ENCODE data around the gene PRKG1. TPM values are rescaled to one million over a fixed set of nuclear protein-coding genes. Genes with fewer than 3 reads are reported as not detected.

Gene PRKG1
- total RNA-seq, 4 donors from 2014 or later: 17.1 to 36.4 (median 25.8) TPM

- no peak for ATAC-seq (ENCODE audit: low FRiP score)
- TF ChIP-seq, protein P1, sequence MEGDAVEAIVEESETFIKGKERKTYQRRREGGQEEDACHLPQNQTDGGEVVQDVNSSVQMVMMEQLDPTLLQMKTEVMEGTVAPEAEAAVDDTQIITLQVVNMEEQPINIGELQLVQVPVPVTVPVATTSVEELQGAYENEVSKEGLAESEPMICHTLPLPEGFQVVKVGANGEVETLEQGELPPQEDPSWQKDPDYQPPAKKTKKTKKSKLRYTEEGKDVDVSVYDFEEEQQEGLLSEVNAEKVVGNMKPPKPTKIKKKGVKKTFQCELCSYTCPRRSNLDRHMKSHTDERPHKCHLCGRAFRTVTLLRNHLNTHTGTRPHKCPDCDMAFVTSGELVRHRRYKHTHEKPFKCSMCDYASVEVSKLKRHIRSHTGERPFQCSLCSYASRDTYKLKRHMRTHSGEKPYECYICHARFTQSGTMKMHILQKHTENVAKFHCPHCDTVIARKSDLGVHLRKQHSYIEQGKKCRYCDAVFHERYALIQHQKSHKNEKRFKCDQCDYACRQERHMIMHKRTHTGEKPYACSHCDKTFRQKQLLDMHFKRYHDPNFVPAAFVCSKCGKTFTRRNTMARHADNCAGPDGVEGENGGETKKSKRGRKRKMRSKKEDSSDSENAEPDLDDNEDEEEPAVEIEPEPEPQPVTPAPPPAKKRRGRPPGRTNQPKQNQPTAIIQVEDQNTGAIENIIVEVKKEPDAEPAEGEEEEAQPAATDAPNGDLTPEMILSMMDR (IDR thresholded peaks at IDR 0.05): no peak
- DNase-seq (ENCODE audit: low spot score): no peak
These were observed 239.6 kb downstream of the PRKG1 start for GRCh38 chr10:51313773-51314478.

GRCh38 chr10:51314481-51314880, 240.2 kb downstream of the PRKG1 start:
- ATAC-seq (ENCODE audit: low FRiP score): no peak
- TF ChIP-seq, protein P1 (IDR thresholded peaks at IDR 0.05): no peak
- no peak for DNase-seq (ENCODE audit: low spot score)

- DNase-seq (ENCODE audit: low spot score) (no peak), ATAC-seq (ENCODE audit: low FRiP score) (no peak)
- TF ChIP-seq, protein P1 (IDR thresholded peaks at IDR 0.05): no peak
These were observed 244.3 kb downstream of the PRKG1 start for GRCh38 chr10:51318399-51319172.

GRCh38 chr10:51319173-51319435, 244.8 kb downstream of the PRKG1 start:
- DNase-seq (ENCODE audit: low spot score) (no peak), ATAC-seq (ENCODE audit: low FRiP score) (no peak)
- TF ChIP-seq, protein P1 (IDR thresholded peaks at IDR 0.05): no peak

GRCh38 chr10:51321300-51321699, 247.0 kb downstream of the PRKG1 start:
- TF ChIP-seq, protein P1 (IDR thresholded peaks at IDR 0.05): no peak
- DNase-seq (ENCODE audit: low spot score) (no peak), ATAC-seq (ENCODE audit: low FRiP score) (no peak)

- TF ChIP-seq, protein P1 (IDR thresholded peaks at IDR 0.05): no peak
- DNase-seq (ENCODE audit: low spot score) (no peak), ATAC-seq (ENCODE audit: low FRiP score) (no peak)
These were observed 247.7 kb downstream of the PRKG1 start for GRCh38 chr10:51321980-51322379.

- no peak for DNase-seq (ENCODE audit: low spot score)
- ATAC-seq (ENCODE audit: low FRiP score): no peak
- TF ChIP-seq, protein P1 (IDR thresholded peaks at IDR 0.05): no peak
These were observed 251.4 kb downstream of the PRKG1 start for GRCh38 chr10:51325649-51326048.

All from omental fat pad (tissue), 4 donors.